GM18498 (cell line): ENCODE data around the gene TECPR1.
"Not testable (repeated sequence)": the region's sequence is repeated elsewhere in the genome, so short reads cannot be mapped to it uniquely, and the experiment has no call there.

Experiments used
- ATAC-seq: cut with Tn5 transposase; IDR thresholded peaks from one replicate; pipeline ENCODE4 v1.9.1; 2021; ENCODE audit warnings: mild to moderate bottlenecking, moderate library complexity; ENCODE audit not compliant: unreplicated experiment

Gene TECPR1

GRCh38 chr7:98230746-98231471 lies 21.1 kb downstream of the TECPR1 start:
- no peak for ATAC-seq

DNA sequence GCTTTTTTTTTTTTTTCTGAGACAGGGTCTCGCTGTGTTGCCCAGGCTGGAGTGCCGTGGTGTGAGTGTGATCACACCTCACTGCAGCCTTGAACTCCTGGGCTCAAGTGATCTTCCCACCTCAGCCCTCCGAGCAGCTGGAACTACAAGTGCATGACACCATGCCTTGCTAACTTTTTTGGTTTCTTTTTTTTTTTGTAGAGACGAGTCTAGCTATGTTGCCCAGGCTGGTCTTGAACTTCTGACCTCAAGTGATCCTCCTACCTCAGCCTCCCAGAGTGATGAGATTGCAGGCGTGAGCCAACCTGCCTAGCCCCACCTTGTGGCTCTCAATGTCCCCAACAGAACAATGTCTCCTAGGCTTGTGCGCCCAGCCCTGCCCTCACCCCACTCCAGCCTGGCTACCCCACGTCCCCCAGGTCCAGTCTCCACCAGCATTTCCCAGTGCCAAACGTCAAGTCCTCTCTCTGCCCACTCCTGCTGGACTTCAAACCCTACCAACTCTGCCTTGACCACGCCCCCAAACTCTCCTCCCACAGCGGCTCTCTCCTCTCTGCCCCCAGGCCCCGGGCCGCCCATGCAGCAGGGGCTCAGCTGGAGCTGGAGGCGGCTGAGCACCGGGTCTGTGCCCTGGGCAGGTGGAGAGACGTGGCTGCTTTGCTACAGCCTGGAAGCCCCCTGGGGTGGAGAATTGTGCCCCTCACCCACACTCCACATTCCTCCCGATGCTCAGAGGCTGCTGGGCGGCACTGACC lies 21.9 kb downstream of the TECPR1 start:
- ATAC-seq, result no peak

DNA sequence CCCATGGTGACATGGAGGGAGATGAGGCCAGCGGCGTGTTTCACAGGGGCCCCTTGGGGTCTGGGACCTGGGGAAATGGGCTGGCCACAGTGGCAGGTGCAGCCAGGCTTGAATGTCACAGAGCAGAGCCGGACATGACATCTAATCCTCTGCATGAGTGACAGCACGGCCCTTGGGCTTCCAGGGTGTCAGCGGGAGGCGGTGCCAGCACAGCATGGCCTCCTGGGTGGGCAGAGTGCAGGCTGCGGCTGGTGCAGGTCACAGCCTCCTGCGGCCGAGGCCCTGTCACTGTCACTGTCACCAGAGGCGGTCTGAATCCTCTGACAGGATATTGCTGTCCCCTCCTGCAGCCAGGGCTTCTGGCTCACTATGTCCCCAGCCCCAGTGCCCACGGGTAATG lies 22.6 kb downstream of the TECPR1 start:
- ATAC-seq, result no peak

DNA sequence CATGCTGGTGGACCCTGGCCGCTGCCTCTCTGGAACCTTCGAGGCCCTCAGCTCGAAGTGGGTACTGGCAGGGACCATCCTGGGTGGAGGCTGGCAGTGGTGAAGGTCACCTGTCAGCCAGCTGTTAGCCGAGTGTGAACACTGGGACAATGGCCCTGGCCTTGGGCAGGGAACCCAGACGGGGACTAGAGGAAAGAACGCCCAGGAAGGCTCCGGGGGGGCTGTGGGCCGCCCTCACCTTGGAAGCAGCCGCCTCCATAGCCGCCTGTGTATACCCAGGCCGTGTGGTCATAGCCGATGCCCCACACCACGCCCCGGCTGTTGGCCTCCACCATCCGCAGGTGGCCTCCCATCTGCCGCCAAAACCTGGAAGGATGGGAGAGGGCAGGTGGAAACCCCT lies 23.2 kb downstream of the TECPR1 start:
- ATAC-seq, result no peak

DNA sequence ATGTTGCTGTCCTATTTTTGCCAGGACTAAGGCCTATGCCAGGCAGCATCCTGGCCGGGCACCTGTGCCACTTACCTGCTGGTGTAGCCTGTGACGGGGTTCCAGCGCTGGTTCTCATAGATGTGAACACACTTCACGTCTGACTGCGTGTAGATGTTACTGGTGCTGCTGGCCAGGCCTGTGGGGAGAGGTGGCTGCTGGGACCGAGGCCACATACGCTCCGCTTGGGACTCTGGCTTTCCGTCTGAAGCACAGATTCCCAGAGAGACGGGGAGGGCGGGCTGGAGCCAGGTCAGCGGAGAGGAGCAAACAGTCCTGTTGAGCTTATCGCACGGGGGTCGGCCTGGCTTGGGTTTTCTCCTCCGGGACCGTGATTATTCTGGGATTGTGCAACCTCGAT lies 24.1 kb downstream of the TECPR1 start:
- no peak for ATAC-seq

DNA sequence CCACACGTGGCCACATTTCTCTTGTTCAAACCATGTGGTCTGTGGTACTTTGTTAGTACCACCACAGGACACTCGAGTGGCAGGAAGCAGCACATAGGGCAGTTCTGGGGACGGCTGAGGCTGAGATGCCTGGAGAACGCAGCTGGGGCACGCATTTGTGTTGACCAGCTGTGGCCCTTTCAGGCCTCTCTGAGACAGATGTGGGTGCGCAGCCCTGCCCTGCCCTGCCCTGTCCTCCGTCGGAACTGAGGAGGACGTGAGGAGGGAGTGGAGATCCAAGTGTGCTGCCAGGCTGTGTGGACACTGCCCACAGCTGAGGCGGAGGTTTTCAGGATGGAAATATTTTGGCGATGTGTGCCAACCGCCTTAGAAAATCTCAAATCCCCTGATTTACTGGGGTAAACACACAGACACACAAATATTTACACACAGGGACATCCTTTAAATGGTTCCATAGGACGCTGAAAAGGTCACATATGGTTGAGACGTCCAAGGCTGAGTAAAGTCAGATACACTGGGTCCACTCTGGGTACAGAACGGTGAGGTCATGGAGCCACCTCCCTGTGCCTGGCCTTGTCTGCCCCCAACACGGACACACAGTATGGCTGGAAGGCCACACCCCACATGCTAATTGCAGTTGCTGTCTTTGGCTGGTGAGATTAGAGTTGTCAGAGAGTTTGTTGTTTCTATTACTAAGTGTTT lies 26.0 kb downstream of the TECPR1 start:
- no peak for ATAC-seq

GRCh38 chr7:98224701-98225181 lies 27.3 kb downstream of the TECPR1 start:
- no peak for ATAC-seq

GRCh38 chr7:98223898-98224700 lies 27.9 kb downstream of the TECPR1 start:
- ATAC-seq, result no peak

DNA sequence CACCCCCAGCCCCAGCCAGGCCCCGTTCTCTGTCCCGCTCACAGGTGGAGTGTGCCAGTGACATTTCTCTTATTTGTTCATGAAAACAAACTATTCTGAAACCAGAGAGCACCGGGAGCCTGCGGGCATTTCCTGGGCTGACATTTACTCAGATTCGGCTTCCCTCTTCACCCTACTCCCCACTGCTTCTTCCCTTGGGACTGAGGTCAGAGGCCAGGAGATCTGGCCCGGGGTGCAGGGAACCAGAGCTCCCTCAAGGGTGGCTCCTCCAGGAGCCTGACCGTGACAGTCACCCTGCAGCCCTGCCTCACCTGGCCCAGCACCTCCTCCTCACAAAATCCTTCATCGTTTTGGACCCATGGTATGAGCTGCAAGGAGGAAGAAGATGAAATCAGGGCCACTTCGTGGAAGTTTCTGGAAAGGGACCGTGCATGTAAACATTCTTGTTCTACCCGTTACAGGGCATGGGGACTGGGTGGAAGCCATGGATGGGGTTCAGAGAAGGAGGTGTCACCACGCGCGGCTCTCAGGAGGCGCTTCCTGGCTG lies 28.6 kb downstream of the TECPR1 start:
- no peak for ATAC-seq

DNA sequence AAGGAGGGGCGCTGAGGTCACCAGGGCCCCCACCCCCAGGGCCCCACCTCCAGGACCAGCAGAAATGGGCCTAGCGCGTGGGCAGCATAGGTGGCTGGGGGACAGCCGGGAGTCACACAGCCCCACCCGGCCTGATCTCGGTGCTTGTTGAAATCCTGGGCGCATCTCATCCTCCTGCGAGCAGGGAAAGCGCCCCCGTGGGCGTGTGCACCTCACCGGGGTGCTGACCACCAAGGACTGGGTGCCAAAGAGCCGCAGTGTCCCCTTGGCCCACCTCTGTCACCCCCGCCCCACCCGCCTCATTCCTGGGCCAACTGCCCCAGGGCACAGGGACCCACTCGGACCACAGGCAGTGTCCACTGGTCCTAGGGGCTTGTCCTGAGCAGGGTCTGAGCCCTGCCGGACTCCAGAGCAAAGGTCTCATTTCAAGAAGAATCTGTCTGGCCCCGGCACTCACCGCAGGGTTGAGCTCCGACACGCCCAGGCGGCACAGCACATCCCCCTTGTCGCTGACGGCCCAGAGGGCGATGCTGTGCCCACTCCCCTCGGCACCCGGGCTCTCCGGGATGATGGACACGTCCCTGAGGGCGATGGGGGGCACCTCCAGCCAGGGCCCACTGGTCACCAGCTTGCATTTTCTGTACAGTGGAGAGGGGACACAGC lies 29.4 kb downstream of the TECPR1 start:
- no peak for ATAC-seq

- ATAC-seq, result no peak
Measured at GRCh38 chr7:98221611-98222532, 30.2 kb downstream of the TECPR1 start.

GRCh38 chr7:98219382-98219781 lies 32.6 kb downstream of the TECPR1 start:
- ATAC-seq, result not testable (repeated sequence)

DNA sequence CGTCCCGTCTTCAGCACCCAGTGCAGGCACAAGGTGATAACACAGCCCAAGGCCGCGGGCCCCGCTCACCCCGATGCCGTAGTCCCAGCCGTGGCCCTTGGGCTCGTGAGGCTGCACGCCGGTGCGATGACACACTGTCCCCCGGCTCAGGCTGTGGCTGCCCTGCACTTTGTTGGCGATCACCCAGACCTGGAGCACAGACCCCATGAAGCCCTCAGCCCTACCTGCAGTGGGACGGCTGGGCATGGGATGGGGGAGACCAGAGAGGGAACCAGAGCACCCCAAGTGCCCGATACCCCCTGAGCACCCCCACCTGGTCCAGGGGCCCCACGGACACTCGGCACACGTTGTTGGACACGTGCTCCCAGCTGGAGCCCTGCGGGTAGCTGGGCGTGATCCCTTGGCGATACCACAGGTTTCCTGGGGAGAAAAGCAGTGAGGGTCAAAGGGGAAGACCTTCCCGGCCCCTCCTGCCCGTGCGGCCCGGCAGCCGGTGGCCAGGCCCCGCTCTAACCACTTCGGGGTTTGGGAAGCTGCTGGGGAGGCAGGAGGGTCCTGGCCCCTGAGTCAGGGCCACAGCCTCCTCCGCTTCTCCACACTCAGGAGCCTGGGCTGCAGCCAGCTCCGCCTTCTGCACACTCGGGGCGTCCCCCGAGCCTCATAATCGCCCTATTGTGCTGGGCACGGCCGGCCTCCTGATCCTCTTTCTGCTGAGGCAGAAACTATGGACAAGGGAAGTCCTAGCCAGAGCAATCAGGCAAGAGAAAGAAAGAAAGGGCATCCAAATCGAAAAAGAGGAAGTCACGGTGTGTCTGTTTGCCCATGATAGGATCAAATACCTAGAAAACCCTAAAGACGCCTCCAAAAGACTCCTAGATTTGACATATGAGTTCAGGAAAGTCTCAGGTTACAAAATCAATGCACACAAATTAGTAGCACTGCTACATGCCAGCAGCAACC lies 34.1 kb downstream of the TECPR1 start:
- no peak for ATAC-seq

DNA sequence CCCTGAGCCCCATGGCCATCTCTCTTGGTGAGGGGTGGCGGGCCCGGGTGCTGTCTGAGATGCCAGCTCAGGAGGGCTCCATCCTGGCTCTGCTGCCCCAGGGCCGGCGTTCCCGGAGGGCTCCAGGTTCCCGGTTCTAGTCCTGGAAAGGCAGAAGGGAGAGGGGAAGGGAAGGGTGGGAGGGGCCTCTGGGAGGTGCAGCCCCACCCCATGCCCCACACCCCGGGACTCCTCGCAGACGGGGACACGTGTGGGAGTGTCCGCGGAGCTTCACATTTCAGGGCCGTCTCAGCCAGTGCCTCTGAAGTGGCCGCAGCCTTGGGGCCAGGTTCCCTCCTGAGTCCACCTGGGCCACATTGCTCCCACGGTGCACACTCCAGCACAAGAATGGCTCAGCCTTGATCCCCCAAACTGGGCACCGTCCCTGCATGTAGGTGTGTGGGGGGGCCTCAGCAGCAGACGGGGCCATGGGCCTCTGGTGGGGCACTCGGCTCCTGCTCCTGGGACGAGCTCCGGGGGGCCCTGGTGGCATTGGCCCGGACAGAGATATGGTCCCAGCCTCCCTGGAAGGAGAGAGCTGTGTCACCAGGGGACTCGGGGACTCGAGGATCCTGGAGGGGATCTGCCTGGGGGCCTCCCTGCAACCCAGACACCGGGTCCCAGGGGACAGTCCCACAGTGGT lies 35.0 kb downstream of the TECPR1 start:
- ATAC-seq, result no peak

GRCh38 chr7:98215561-98216495 lies 36.2 kb downstream of the TECPR1 start:
- no peak for ATAC-seq

- ATAC-seq, result no peak
Measured at GRCh38 chr7:98214811-98215321, 37.2 kb downstream of the TECPR1 start.
